ENCODE measurements around the gene WHAMM.

Gene WHAMM

DNA sequence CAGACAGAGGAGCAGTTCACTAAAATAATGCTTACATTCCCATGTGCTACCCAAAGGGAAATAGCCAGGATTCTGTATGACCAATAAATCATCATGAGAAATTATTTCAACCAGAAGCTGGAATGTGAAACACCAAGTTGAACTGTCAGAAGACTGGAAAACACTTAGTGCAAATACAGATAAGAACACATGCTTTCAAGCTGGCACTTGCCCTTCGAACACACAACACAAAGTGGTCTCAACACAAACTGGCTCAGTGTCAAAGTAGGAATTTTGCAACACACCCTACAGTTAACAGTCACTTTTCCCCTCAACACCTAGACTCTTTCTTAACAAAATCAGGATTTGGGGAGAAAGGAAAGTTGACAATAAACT, 4.9 kb upstream of the WHAMM start:
- no peak for DNase-seq (ENCODE audit: extremely low read depth, low read depth)
- TF ChIP-seq, protein P1, sequence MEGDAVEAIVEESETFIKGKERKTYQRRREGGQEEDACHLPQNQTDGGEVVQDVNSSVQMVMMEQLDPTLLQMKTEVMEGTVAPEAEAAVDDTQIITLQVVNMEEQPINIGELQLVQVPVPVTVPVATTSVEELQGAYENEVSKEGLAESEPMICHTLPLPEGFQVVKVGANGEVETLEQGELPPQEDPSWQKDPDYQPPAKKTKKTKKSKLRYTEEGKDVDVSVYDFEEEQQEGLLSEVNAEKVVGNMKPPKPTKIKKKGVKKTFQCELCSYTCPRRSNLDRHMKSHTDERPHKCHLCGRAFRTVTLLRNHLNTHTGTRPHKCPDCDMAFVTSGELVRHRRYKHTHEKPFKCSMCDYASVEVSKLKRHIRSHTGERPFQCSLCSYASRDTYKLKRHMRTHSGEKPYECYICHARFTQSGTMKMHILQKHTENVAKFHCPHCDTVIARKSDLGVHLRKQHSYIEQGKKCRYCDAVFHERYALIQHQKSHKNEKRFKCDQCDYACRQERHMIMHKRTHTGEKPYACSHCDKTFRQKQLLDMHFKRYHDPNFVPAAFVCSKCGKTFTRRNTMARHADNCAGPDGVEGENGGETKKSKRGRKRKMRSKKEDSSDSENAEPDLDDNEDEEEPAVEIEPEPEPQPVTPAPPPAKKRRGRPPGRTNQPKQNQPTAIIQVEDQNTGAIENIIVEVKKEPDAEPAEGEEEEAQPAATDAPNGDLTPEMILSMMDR (IDR thresholded peaks at IDR 0.05; ENCODE audit: low read depth, low read length) = no peak

DNA sequence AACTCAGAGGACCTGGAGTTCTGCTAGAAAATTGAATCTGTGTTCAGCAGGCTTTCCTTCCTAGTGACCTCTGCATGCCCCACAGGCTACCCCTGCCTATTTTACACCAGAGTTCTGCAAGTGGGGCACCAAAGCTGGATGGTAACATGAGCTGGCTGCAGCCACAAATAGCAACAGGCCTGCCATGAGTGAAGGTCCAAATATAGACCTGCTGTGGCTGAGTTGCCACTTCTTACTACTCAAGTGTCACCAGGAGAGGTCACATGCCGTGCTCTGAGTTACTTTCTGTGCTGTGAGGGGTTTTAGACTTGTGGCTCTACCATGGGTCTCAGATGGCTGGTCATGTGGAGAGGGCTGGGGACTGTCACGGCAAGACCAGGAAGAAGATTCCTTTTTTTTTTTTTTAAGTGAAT, 3.4 kb upstream of the WHAMM start, which contains the start of gene FSD2:
TSS of gene FSD2 (minus strand) at position 76 of the 413 bp plus-strand sequence. CDS start 18,679 bp downstream, outside the sequence.
- DNase-seq (ENCODE audit: extremely low read depth, low read depth) = no peak
- TF ChIP-seq, protein P1 (IDR thresholded peaks at IDR 0.05; ENCODE audit: low read depth, low read length) = no peak

GRCh38 chr15:82807920-82808633, 1.4 kb upstream of the WHAMM start:
- DNase-seq (ENCODE audit: extremely low read depth, low read depth) = no peak
- TF ChIP-seq, protein P1 (IDR thresholded peaks at IDR 0.05; ENCODE audit: low read depth, low read length) = no peak

- DNase-seq (ENCODE audit: extremely low read depth, low read depth) = no peak
- TF ChIP-seq, protein P1 (IDR thresholded peaks at IDR 0.05; ENCODE audit: low read depth, low read length) = no peak
Measured at GRCh38 chr15:82808634-82809041, 790 bp upstream of the WHAMM start.

GRCh38 chr15:82810061-82810889, 847 bp downstream of the WHAMM start:
- peak; percentile 51 for DNase-seq (ENCODE audit: extremely low read depth, low read depth)
- TF ChIP-seq, protein P1 (IDR thresholded peaks at IDR 0.05; ENCODE audit: low read depth, low read length) = no peak

DNA sequence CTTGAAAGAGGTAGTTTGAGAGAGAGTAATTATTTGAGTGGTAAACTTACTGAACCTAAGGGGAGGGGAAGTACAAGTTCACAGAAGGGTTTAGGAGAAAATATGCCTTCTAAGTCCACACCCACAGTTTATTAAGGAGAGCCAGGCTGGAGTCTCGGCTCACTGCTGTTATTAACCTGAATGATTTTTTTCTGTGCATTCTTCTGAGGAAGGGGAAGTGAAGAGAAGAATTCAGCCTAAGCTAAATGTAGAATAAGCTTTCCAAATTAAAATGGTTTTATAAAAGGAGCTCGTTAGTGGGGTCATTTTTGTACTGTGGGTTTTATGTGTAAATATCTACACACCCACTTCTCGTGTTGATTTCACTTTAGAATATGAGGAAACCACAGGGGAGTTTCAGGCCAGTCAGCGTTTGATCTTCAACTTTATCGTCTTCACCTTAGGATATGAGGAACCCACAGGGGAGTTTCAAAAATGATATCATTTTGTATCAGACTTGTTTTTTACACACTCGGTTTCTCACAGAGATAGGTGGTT, 1.5 kb downstream of the WHAMM start:
- TF ChIP-seq, protein P1 (IDR thresholded peaks at IDR 0.05; ENCODE audit: low read depth, low read length) = no peak
- DNase-seq (ENCODE audit: extremely low read depth, low read depth) = no peak

DNA sequence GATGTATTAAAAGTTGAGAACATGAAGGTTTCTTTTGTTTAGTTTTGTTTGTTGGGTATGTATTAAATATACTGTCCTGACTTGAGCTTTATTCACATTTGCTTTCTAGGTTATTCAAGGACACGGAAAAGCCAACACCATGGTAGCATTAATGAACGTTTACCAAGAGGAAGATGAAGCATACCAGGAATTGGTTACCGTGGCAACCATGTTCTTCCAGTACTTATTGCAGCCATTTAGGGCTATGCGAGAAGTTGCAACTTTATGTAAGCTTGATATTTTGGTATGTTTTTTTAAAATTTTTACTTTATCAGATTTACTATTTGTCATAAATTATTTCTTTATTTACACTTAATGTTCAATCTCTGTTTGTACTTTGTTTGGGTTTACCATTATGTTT, 3.6 kb downstream of the WHAMM start:
- TF ChIP-seq, protein P1 (IDR thresholded peaks at IDR 0.05; ENCODE audit: low read depth, low read length) = no peak
- no peak for DNase-seq (ENCODE audit: extremely low read depth, low read depth)

Data from AG09319 (cell line).